ENCODE results near the gene GSG1.

DNA sequence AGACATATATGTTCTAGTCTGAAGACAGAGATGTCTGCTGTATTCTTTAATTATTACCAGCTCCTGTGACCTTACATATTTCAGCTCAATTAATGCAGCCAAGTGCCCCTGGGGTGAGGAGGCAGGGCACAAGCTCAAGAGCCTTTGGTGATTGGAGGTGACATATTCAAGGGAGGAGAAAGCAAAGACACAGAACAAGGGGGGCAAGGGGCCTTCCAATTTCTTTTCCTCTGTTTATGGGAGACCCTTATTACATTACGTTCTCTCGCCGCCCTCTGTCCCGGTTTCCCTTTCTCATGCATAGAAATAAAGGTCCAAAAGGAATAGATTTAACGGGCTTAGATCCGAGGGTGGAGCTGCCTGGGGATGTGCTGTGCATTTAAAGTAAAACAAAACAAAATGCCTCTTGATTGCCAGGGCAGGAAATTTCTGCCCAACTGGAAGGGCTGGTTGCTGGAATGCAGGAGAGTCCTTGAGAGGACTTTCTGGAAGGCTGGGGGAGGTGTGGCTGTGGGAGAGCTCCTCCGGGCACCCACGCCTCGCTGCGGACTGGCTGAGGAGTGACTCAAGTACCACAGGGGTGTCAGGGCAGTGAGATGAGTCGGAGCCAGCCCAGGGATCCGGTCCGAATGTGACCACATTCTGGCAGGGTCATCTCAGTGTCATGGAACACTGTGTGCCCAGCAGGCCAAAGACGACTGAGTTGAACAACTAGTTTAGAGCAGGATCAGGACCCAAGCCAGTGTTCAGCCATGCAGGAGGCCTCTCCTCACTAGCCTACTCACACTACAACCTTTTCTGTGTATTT lies 32.1 kb upstream of the GSG1 start:
- TF ChIP-seq EZH2phosphoT487 (IDR thresholded peaks at IDR 0.05; ENCODE audit: borderline replicate concordance): no peak
- no peak for TF ChIP-seq POLR2A (IDR thresholded peaks at IDR 0.05; ENCODE audit: borderline replicate concordance, extremely low read depth, insufficient read depth, insufficient read length)
- TF ChIP-seq CEBPB (IDR thresholded peaks at IDR 0.05; ENCODE audit: low read depth): no peak
- TF ChIP-seq, protein P1, sequence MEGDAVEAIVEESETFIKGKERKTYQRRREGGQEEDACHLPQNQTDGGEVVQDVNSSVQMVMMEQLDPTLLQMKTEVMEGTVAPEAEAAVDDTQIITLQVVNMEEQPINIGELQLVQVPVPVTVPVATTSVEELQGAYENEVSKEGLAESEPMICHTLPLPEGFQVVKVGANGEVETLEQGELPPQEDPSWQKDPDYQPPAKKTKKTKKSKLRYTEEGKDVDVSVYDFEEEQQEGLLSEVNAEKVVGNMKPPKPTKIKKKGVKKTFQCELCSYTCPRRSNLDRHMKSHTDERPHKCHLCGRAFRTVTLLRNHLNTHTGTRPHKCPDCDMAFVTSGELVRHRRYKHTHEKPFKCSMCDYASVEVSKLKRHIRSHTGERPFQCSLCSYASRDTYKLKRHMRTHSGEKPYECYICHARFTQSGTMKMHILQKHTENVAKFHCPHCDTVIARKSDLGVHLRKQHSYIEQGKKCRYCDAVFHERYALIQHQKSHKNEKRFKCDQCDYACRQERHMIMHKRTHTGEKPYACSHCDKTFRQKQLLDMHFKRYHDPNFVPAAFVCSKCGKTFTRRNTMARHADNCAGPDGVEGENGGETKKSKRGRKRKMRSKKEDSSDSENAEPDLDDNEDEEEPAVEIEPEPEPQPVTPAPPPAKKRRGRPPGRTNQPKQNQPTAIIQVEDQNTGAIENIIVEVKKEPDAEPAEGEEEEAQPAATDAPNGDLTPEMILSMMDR (IDR thresholded peaks at IDR 0.05 in 2 of 3, conservative IDR thresholded peaks at IDR 0.05 in 1 of 3; ENCODE audit: borderline replicate concordance in 1 of 3, insufficient read depth in 1 of 3, low read depth in 2 of 3, low read length in 2 of 3): peak in 1 of 3 experiments; percentile 19; a peak in 1 of 6 replicates
- TF ChIP-seq JUND (IDR thresholded peaks at IDR 0.05): peak; percentile 42
